Stimulated activated naive CD8-positive, alpha-beta T cell treated with anti-CD3 and anti-CD28 coated beads, Interleukin-15, Interleukin-2, amounts not matched to agents 100 ng/mL and 50 ng/mL, for 24 hours (primary cell): Measurements from ENCODE around the gene TSEN2.

Experiments used
- H3K27ac Mint-ChIP-seq: one replicate; pipeline ENCODE4 v1.8.0; 2021; ENCODE audit warnings: mild to moderate bottlenecking, mixed read lengths
- H3K27me3 Mint-ChIP-seq: one replicate; pipeline ENCODE4 v1.8.0; 2021; ENCODE audit warnings: mixed read lengths
- H3K36me3 Mint-ChIP-seq: one replicate; pipeline ENCODE4 v1.8.0; 2021; ENCODE audit warnings: low read depth, mixed read lengths
- H3K4me1 Mint-ChIP-seq: one replicate; pipeline ENCODE4 v1.8.0; 2021; ENCODE audit warnings: low read depth, mixed read lengths
- H3K4me3 Mint-ChIP-seq: one replicate; pipeline ENCODE4 v1.8.0; 2021; ENCODE audit warnings: mild to moderate bottlenecking, mixed read lengths
- H3K9me3 Mint-ChIP-seq: one replicate; pipeline ENCODE4 v1.8.0; 2021; ENCODE audit warnings: mixed read lengths

TSEN2 gene

DNA sequence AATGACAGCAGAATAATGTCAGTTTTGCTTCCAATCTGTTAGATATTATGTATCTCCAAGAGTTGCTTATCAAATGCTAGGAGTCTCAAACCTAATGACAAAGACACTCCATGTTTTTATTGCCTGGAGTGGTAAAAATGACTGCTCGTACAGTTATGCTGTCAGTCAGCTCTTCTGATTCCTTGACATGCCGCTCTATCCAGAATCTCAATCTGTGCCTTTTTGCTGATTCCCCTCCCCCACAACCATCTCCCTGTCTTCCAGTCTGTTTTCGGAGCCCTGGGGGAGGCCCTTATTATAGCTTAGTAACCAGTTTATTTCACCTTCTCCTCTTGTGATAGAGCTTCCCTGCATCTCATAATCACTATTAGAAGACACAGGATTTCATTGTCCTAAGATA, 75.2 kb downstream of the TSEN2 start:
- H3K27ac Mint-ChIP-seq: no peak overlapping the region
- H3K9me3 Mint-ChIP-seq: no peaks in the 10 kb centered on the region
- H3K36me3 Mint-ChIP-seq: peaks cover 5% of the 10 kb centered on the region
- peaks cover 5% of the 10 kb centered on the region for H3K27me3 Mint-ChIP-seq
- peak overlapping the region; percentile 90 for H3K4me3 Mint-ChIP-seq
- peaks cover 68% of the 10 kb centered on the region for H3K4me1 Mint-ChIP-seq

DNA sequence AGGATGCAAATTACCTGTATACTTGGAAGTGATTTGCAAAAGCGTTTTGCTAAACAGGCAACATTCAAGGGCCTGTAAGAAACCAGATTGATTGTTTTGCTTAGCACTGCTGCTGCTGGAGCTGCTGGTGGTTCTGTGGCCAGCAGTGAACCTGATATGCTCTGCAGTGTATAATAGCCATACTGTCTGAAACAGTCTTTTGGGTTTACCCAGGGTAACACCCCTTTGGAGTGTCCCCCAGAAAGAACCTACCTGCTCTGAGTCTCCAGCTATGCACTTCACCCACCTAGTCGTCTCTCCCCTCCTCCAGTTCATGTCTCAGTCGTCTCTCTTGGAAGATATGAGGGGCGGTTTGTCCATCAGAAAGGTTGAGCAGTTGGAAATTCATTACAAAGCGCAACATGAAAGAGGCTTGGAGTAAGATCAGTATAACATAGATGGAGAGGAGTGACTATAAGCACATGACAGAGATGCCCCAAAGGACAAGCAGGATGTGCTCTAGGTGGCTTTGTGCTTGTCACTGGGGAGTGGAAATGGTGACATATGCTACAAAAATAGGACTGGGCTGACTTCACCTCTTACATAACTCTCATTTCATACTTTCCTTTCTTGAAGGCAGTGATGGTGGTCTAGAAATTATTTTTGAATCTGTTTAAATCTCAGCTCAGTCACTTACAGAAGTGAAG, 76.4 kb downstream of the TSEN2 start:
- Mint-ChIP-seq H3K36me3 (peaks cover 15% of the 10 kb centered on the region), H3K27ac (peak overlapping the region; percentile 57), H3K4me3 (peak overlapping the region; percentile 23), H3K9me3 (peaks cover 6% of the 10 kb centered on the region), H3K27me3 (no peaks in the 10 kb centered on the region), H3K4me1 (peaks cover 71% of the 10 kb centered on the region)

DNA sequence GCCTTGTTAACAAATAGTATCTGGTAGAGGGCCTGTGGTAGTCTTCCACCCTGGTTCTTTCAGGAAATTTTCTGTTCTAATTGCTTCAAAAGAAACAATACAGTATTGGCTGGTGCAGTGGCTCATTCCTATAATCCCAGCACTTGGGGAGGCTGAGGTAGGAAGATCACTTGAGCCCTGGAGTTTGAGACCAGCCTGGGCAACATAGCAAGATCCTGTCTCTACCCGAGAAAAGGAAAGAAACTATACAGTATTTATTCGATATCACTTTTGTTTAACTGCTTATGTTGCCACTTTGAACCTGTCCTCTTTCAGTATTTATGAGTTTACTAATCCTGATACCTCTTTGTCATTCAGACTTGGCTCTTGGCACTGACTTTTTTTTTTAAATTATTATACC, 77.1 kb downstream of the TSEN2 start:
- H3K27ac Mint-ChIP-seq: no peak overlapping the region

DNA sequence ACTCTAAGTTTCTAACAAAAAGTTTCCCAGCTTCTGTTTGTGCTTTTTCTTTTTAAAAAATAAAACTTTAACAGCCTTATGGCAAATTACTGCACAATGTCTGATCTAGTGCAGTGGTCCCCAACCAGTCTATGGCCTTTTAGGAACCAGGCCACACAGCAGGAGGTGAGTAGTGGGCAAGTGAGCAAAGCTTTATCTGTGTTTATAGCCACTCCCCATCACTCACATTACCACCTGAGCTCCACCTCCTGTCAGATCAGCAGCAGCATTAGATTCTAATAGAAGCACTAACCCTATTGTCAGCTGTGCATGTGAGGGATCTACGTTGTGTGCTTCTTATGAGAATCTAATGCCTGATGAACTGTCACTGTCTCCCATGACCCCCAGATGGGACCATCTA, 78.2 kb downstream of the TSEN2 start:
- H3K9me3 Mint-ChIP-seq: peaks cover 6% of the 10 kb centered on the region
- no peak overlapping the region for H3K27ac Mint-ChIP-seq
- peaks cover 67% of the 10 kb centered on the region for H3K4me1 Mint-ChIP-seq
- H3K36me3 Mint-ChIP-seq: peaks cover 26% of the 10 kb centered on the region
- no peaks in the 10 kb centered on the region for H3K27me3 Mint-ChIP-seq
- no peak overlapping the region for H3K4me3 Mint-ChIP-seq

More for the DNA sequence above, 77.1 kb downstream of the TSEN2 start:
- Mint-ChIP-seq H3K27me3 (no peaks in the 10 kb centered on the region), H3K9me3 (peaks cover 6% of the 10 kb centered on the region), H3K4me3 (no peak overlapping the region), H3K36me3 (peaks cover 20% of the 10 kb centered on the region), H3K4me1 (peaks cover 69% of the 10 kb centered on the region)

DNA sequence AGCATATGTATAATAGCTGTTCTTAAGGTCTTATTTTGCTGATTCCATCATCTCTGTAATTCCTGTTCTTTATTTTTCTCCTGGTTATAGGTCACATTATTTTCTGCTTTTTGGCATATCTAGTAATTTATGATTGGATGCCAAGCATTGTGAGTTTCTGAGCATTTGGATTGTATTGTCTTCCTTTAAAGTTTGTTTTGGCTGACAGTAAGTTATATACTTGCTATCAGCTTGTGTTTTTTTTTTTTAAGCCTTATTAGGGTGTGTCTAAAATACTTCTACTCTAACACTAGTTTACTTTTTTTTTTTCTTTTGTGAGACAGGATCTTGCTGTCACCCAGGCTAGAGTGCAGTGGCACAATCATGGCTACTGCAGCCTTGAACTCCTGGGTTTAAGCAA, 82.7 kb downstream of the TSEN2 start:
- Mint-ChIP-seq H3K36me3 (peaks cover 58% of the 10 kb centered on the region), H3K27me3 (no peaks in the 10 kb centered on the region), H3K4me3 (no peak overlapping the region)

DNA sequence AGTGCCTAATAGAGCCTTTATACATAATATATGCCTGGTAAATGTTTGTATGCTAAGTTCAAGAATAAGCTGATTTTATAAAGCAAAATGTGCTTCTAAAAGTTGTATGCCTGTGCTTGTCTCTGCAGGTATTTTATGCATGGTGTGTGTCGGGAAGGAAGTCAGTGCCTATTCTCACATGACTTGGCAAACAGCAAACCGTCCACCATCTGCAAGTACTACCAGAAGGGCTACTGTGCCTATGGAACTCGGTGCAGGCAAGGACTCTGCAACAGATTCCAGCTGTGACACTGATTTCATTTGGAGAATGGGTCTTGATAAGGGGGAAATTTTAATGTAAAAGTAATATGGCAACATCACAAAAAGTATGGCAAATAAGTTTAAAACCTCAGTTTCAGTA, 84.5 kb downstream of the TSEN2 start:
- H3K27ac Mint-ChIP-seq: peak overlapping the region; percentile 58

More for the DNA sequence above, 82.7 kb downstream of the TSEN2 start:
- Mint-ChIP-seq H3K9me3 (peaks cover 6% of the 10 kb centered on the region), H3K4me1 (peaks cover 26% of the 10 kb centered on the region), H3K27ac (no peak overlapping the region)

DNA sequence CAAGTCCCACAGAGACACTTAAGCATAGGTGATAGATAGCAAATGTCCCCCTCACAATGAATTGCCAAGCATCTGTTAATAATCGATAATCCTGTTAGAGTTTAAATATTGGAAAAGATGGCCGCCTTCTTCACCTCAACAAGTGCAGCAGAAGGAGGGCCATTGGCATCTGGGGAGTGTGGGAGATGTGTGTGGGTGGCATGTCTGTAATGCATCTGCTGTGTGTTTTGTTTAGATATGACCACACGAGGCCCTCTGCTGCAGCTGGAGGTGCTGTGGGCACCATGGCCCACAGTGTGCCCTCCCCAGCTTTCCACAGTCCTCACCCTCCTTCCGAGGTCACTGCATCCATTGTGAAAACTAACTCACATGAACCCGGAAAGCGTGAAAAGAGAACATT, 85.6 kb downstream of the TSEN2 start:
- no peak overlapping the region for H3K27ac Mint-ChIP-seq
- H3K4me1 Mint-ChIP-seq: peaks cover 13% of the 10 kb centered on the region
- H3K9me3 Mint-ChIP-seq: peaks cover 4% of the 10 kb centered on the region
- H3K4me3 Mint-ChIP-seq: no peak overlapping the region
- H3K27me3 Mint-ChIP-seq: no peaks in the 10 kb centered on the region
- H3K36me3 Mint-ChIP-seq: peaks cover 74% of the 10 kb centered on the region

More for the DNA sequence above, 84.5 kb downstream of the TSEN2 start:
- Mint-ChIP-seq H3K27me3 (no peaks in the 10 kb centered on the region), H3K9me3 (peaks cover 6% of the 10 kb centered on the region), H3K4me3 (no peak overlapping the region), H3K36me3 (peaks cover 71% of the 10 kb centered on the region), H3K4me1 (peaks cover 19% of the 10 kb centered on the region)

DNA sequence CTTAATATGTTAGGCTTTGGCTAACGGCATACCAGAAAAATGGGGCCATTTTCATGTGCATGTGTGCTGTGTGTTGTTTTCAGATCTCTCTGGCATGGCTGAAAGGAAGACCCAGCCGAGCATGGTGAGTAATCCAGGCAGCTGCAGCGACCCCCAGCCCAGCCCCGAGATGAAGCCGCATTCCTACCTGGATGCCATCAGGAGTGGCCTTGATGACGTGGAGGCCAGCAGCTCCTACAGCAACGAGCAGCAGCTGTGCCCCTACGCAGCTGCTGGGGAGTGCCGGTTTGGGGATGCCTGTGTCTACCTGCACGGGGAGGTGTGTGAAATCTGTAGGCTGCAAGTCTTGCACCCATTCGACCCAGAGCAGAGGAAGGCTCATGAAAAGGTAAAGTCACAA, 87.7 kb downstream of the TSEN2 start:
- Mint-ChIP-seq H3K27ac (no peak overlapping the region), H3K27me3 (no peaks in the 10 kb centered on the region), H3K4me3 (no peak overlapping the region), H3K4me1 (peaks cover 3% of the 10 kb centered on the region), H3K9me3 (peaks cover 4% of the 10 kb centered on the region), H3K36me3 (peaks cover 78% of the 10 kb centered on the region)

DNA sequence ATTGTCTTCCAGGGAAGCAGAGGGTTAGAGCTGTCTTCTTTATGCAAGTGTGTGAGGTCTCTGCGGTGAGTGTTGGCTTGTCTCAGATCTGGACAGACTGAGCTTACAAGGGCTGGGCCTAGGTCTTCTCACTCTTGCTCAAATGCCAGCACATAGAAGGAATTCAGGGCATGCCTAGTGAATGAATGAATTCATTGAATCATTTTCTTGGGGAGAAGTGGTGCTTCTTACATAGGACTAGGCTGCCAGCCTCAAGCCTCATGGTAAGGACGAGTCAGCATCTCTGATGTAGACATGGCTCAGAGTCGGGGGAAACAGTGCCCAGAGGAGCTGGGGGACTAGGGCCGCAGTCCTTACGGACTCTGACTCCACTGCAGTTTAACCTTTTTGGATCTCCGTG, 89.9 kb downstream of the TSEN2 start:
- H3K36me3 Mint-ChIP-seq: peaks cover 88% of the 10 kb centered on the region
- H3K27me3 Mint-ChIP-seq: no peaks in the 10 kb centered on the region
- no peak overlapping the region for H3K27ac Mint-ChIP-seq
- no peak overlapping the region for H3K4me3 Mint-ChIP-seq
- peaks cover 7% of the 10 kb centered on the region for H3K9me3 Mint-ChIP-seq
- H3K4me1 Mint-ChIP-seq: no peaks in the 10 kb centered on the region

DNA sequence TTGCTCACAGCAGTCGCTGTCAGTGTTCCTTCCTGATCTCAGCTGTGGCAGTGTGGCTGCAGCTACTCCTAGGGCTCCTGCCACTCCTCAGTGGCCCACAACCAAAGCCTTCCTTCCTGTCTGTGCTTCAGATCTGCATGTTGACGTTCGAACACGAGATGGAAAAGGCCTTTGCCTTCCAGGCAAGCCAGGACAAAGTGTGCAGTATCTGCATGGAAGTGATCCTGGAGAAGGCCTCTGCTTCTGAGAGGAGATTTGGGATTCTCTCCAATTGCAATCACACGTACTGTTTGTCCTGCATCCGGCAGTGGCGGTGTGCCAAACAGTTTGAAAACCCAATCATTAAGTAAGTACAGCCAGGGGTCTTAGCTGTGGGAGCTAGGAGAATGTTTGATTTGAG, 90.4 kb downstream of the TSEN2 start:
- no peaks in the 10 kb centered on the region for H3K27me3 Mint-ChIP-seq
- peaks cover 89% of the 10 kb centered on the region for H3K36me3 Mint-ChIP-seq
- peaks cover 7% of the 10 kb centered on the region for H3K9me3 Mint-ChIP-seq
- no peak overlapping the region for H3K27ac Mint-ChIP-seq
- no peak overlapping the region for H3K4me3 Mint-ChIP-seq
- H3K4me1 Mint-ChIP-seq: no peaks in the 10 kb centered on the region

DNA sequence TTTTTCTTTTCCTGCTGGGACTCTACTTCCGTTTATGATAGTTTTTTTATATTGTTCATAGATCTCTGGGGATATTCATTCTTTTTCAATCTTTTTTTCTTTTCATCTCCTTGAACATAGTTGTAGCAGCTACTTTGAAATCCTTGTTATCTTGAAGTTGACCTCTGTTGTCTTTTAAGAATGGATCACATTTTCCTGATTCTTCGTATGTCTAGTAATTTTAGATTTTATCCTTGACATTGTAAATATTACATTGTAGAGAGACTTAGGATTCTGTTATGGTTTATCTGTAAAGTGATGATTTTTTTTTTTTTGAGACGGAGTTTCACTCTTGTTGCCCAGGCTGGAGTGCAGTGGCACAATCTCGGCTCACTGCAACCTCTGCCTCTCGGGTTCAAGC, 93.1 kb downstream of the TSEN2 start:
- Mint-ChIP-seq H3K4me1 (no peaks in the 10 kb centered on the region), H3K27ac (no peak overlapping the region), H3K36me3 (peaks cover 76% of the 10 kb centered on the region), H3K27me3 (no peaks in the 10 kb centered on the region), H3K9me3 (peaks cover 7% of the 10 kb centered on the region), H3K4me3 (no peak overlapping the region)

DNA sequence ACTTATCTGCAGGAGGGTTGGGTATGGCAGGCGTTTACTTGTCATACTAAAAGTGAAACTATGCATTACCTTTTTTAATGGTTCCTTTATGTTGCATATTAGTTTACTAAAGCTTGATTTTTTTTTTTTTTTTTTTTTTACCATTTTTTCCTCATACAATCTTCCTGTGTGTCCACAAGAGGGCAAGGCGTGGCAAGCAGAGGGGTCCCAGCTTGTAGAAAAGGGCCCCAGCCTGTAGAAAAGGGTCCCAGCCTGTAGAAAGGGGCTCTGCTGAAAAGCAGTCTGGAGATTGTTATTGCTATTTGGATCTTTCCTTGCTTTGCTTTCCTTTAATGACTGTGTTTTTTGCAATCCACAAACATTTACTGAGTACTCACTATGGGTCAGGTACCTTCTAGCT, 94.5 kb downstream of the TSEN2 start:
- H3K36me3 Mint-ChIP-seq: peaks cover 76% of the 10 kb centered on the region

DNA sequence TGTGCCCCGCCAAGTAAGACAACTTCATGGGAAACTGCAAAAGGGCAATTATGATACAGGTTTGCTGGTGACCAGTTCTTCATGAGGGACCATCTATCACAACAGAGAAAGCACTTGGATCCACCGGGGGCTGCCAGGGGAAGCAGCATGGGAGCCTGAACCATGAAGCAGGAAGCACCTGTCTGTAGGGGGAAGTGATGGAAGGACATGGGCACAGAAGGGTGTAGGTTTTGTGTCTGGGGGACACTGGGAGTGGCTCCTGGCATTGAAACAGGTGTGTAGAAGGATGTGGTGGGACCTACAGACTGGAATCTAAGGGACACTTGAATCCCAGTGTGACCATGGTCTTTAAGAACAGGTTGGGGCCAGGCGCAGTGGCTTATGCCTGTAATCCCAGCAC, 95.2 kb downstream of the TSEN2 start:
- H3K27ac Mint-ChIP-seq: peak overlapping the region; percentile 41
- H3K4me3 Mint-ChIP-seq: no peak overlapping the region
- H3K4me1 Mint-ChIP-seq: no peaks in the 10 kb centered on the region
- peaks cover 76% of the 10 kb centered on the region for H3K36me3 Mint-ChIP-seq
- peaks cover 7% of the 10 kb centered on the region for H3K9me3 Mint-ChIP-seq
- no peaks in the 10 kb centered on the region for H3K27me3 Mint-ChIP-seq

More for the DNA sequence above, 94.5 kb downstream of the TSEN2 start:
- H3K27me3 Mint-ChIP-seq: no peaks in the 10 kb centered on the region
- no peaks in the 10 kb centered on the region for H3K4me1 Mint-ChIP-seq
- H3K4me3 Mint-ChIP-seq: no peak overlapping the region
- H3K9me3 Mint-ChIP-seq: peaks cover 7% of the 10 kb centered on the region
- no peak overlapping the region for H3K27ac Mint-ChIP-seq

DNA sequence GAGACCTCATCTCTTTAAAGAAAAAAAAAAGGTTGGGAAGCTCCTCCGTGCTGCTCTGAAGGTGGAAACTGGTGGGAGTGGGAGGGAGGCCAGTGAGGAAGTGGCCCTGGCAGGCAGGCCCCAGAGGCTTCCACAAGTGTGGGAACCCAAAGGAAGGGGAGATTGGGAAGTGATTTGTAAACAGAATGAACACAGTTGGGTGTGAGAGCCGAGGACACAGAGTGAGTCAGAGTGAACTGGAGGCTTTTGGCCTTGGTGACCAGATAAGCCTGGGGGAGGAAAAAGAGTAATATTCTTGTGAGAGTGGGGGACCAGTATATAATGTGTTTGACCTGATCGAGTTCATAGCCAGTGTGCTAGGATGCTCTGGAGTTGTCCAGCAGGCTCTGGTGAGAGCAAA, 95.6 kb downstream of the TSEN2 start:
- Mint-ChIP-seq H3K27me3 (no peaks in the 10 kb centered on the region), H3K4me1 (no peaks in the 10 kb centered on the region), H3K36me3 (peaks cover 76% of the 10 kb centered on the region), H3K4me3 (no peak overlapping the region), H3K9me3 (peaks cover 7% of the 10 kb centered on the region), H3K27ac (peak overlapping the region; percentile 43)

DNA sequence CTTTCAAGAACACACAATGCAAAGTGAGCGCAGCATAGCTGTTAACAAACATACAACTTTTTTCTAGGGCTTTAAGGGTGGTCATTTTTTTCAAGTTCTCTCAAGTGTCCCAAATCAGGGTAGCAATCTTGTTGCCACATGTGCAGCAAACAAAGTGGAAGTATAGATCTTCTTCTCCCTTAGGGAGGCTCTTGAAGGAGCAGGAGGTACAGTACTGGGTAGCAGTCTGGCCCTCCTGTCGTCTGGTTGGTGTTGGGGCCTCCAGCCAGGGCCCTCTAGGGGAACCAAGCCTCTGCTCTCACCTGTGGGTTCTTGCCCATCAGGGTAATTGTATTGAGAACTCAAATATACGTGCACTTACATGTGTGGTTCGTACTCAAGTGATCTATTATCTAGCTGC, 98.5 kb downstream of the TSEN2 start:
- H3K27ac Mint-ChIP-seq: no peak overlapping the region
- peaks cover 62% of the 10 kb centered on the region for H3K36me3 Mint-ChIP-seq
- H3K4me3 Mint-ChIP-seq: no peak overlapping the region
- H3K4me1 Mint-ChIP-seq: no peaks in the 10 kb centered on the region
- no peaks in the 10 kb centered on the region for H3K9me3 Mint-ChIP-seq
- no peaks in the 10 kb centered on the region for H3K27me3 Mint-ChIP-seq
